Smooth muscle cell of the brain vasculature (primary cell): ENCODE data around the gene TARS3.
"Not testable (repeated sequence)": the region's sequence is repeated elsewhere in the genome, so short reads cannot be mapped to it uniquely, and the experiment has no call there.

Experiments
- DNase-seq: peaks from one replicate; pipeline ENCODE4 v3.0.0-alpha.2; 2012; ENCODE audit warnings: low read depth, low spot score

TARS3 gene

GRCh38 chr15:101654624-101655337, 69.5 kb downstream of the TARS3 start:
- DNase-seq: not testable (repeated sequence)

- DNase-seq: no peak
These were observed 70.1 kb downstream of the TARS3 start for GRCh38 chr15:101654171-101654570.

DNA sequence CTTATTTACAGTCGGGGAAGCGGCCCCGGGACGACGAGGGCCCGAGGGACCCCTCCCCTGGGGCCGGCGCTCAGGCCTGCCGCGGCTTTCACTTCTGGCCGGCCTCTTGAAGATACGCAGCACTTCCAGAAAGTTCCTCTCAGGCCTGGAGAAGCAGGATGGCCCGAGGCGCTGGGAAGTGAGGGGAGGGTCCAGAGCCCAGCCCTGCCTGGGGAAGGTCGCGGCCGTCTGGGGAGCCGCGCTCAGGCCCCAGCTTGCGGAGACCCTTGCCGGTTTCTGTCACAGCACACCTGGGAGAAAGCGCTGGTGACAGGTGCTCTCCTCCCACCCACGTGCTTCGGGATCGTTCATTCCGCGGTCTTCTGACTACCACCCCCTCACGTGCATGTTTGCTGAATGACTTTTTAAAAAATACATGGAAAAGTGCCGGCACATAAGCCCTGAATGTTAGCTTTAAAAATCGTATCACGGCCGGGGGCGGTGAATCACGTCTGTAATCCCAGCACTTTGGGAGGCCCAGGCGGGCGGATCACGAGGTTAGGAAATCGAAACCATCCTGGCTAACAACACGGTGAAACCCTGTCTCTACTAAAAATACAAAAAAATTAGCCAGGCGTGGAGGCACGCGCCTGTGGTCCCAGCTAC, 71.4 kb downstream of the TARS3 start:
- no peak for DNase-seq

DNA sequence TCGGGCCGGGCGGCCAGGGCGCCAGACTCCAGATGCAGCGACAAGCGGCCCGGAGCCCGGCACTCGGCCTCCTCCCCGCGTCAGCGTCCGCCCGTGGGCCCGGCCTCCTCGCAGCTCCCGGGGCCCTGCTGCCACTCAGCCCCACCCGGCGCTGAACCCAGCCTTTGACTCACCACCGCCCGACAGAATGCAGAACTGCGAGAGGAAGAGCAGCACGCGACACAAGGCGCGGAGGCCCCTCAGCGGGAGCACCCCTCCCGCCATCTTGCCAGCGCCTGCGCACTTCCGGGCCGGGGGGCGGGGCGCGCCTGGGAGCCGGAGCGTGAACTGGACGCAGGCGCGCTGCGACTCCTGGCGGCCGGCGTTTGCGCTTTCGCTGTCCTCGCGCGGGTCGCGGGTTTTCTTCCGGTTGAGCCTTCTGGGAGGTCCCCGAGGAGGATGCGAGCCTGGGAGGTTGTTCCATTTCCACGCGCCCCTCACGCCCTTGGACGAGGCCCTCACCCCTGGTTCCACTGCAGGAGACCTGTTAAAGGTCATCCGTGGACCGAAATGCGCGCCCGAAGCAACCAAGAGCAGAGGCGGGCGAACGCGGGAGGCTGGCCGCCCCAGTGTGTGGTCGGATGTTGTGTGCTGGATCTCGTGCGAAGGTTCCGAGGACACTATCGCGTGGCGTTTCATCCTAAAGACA, 72.0 kb downstream of the TARS3 start, which contains the start of gene TM2D3:
Gene TM2D3 (minus strand): TSS at position 284 of the 688 bp plus-strand sequence. CDS start 20 bp downstream, at position 264.
- DNase-seq: peak; percentile 72

DNA sequence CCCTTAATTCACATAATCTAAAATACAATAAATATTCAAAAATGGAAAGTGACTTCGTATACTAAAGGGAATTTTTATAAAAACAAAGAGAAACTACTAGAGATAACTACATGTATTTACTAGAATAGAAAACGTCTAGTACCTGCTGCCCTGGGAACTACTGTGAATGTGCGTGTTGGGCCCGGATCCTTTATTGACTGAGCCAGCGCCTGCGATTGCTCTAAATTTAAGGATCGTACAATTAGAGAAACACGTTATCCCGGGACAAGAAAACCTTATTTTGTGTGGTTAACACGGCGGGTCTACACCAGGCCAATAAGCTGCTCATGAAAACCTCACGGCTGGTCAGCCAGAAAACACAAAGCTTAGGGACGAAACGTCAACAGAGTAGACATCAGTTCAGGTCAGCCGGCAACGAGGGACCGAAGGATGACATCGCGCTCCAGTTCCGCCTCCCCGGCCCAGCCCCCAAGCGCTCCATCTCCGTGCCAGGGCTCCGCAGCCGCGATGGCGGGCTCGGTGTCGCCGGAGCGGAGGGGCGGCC, 72.6 kb downstream of the TARS3 start:
- DNase-seq: no peak

DNA sequence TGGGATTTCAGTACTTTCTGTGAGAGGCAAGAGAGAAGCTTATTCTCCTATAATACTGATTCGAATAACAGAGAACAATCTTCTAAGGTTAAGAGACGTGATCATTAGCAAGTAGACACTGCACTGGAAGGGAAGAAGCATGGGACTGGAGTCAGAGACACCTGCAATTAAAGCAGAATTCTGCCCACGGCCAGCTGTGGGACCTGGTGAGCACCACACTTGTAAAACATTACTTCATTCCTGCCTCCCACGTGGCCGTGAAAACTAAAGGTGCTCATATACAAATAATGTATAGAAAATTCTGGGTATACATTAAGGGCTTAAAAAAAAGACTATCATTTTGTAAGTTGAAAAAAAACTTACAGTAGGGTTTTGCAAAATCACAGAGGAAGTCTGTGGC, 74.1 kb downstream of the TARS3 start:
- no peak for DNase-seq

DNA sequence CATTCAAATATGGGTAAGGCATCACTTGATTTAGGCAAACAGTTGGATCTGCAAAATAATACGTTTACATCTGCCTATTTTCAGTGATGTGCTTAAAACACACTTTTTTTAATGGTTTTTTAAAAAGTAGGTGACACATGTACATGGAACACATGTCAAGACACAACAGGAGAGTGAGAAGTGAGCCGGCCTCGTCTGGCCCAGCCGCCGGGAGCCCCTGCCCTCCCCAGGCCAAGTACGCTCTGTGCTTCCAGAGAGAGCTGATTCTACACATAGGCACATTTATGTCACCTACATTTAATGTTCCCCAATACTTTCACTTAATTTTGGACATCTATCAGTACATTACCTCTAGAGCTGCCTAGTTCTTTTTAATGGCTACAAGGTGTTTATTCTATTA, 75.9 kb downstream of the TARS3 start:
- DNase-seq: no peak

DNA sequence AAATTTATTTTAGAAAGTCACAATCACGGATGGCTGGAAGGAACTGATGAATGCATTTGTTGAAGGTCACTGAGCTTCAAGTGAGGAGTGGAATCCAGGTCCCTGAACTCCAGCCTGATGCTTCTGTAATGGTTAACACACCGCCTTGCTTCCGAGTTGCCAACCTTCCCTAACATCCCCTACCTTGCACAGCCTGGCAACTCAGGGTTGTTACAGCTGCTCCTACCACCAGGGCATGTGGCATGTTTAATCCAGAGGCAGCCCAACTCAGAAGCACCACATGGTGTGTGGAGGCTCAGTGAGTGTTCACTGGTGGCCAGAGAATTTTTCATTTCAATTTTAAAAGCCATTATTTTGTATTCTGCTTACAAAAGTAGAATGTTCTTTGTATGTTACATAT, 77.0 kb downstream of the TARS3 start:
- DNase-seq: no peak

- no peak for DNase-seq
These were observed 77.6 kb downstream of the TARS3 start for GRCh38 chr15:101646672-101647071.

DNA sequence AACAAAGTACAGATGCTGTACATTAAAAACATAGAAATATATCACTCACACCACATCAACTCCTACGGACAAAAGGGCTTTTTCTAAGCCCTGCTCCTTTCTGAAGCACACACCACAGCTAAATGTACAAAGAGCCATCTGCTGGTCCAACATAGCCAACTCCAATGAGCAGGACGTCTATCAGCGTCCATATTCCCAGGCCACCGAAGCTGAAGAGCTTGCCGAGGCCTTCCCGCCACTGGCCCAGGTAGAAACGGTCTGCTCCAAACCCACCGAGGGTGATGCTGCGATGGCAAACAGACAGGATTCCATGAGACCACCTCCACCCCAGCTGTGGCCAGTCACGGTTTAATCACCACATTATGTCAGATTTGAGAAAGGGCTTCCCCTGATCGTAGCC, 81.9 kb downstream of the TARS3 start:
- DNase-seq: no peak

- DNase-seq: no peak
These were observed 82.4 kb downstream of the TARS3 start for GRCh38 chr15:101641894-101642293.

DNA sequence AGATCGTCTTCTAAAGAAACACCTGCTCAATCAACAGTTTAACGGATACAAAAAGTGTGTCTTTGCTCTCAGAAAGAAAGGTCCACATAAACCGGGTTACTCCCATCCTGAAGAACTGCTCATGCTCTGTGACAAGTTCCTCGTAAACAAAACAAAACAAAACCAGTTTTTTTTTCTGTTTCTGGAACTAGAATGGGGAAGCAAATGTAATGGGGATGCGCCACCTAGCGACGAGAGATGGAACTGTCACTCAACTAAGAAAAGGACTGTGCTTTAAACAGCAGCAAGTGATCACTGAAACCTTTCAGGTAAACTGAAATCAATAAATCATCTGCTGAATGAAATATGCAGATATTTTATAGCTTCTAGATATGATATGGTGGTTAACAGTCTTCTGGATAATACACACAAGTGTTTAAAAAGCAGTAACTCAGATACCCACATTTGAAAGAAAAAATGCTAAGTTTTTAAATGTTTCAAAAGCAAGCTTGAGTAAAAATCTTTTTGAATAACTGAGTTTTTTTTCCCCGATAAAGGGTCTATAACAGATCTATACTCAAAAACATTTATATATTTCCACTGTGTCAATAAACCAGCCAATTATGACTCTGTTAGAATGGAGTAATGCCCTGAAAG, 83.0 kb downstream of the TARS3 start:
- peak; percentile 44 for DNase-seq

DNA sequence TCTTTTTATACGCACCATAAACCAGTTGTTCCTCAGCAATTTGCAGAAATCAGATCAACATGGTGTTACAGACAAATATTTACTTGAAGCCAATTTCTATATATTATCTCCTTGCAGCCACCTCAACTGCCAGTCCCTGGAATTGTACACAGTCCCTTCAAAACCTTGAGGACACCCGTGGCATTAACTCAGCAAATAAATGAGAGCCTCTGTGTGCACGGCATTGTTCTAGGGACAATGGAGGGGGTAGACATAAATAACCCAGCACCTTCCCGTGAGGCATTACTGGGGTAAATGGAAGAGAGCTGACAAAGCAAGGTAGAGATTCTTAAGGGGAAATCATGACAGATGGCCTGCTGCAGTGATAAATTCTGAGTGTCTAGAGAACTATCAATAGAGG, 84.6 kb downstream of the TARS3 start:
- no peak for DNase-seq

- DNase-seq: no peak
These were observed 86.4 kb downstream of the TARS3 start for GRCh38 chr15:101637919-101638318.

DNA sequence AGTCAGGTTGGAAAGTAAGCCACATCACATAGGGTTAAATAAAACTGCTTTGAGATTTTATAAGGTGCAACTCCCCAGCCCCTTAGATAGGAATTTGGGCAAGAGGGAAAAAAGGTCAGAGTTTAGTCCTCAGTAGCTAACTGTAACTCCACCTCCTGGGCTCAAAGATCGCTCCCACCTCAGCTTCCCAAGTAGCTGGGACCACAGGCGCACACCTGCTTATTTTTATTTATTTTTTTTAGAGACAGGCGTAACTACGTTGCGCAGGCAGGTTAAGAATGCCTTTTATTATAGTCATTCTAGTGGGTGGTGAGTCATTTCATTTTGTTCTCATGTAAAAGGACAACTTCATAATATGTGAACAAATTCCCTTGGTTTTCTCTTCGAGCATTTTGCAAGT, 86.8 kb downstream of the TARS3 start:
- DNase-seq: no peak

GRCh38 chr15:101637038-101637437, 87.2 kb downstream of the TARS3 start:
- DNase-seq: no peak

DNA sequence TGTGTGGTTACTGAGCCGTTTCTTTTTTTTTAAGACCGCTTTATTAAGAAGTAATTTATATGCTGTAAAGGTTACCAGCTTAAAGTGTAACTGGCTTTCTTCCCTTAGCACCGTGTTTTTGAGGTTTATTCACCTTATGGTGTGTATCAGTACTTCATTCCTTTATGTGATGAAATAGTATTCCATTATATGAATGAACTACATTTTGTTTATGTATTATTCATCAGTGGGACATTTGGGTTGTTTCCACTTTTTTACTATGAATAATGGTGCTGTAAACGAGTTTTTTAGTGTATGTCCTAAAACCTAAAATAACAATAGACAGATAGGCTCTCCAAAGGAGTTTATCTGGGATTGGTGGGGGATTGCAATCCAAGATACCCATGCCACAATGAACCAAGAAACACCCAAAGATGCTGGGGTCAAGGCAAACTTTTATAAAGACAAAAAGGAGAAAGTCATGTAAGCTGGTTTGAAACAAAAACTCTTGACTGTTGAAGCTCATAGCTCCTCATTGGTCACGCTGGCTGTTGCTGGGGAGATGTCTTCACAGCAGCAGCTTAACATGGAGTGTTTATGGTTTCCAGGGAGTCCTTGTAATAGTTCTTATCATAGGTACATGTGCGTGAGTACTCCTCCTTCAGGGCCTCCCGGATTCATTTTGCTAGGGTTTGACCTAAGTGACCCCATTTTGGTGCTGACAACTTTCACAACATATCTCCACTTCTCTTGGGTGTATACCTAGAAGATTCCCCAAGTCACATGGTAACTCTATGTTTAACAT, 88.1 kb downstream of the TARS3 start:
- no peak for DNase-seq

- no peak for DNase-seq
These were observed 90.9 kb downstream of the TARS3 start for GRCh38 chr15:101633356-101633755.

GRCh38 chr15:101626729-101627128, 97.5 kb downstream of the TARS3 start:
- not testable (repeated sequence) for DNase-seq

DNA sequence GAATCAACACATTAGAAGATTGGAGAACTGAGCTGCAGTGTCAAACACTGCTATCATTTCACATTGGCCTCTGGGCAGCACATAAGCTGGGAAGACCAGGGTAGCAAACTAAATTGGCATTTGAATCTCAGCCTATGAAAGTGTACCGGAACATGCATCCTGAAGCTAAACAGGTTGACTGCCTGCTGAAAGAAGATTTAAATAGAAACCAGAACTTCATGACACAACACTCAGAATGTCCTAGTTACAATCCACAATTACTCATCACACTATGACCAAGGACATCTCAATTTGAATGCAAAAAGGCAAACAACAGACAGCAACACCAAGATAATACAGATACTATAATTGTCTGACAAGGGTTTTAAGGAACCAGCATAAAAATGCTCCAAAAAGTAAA, 98.3 kb downstream of the TARS3 start:
- DNase-seq: no peak

- DNase-seq: no peak
These were observed 99.1 kb downstream of the TARS3 start for GRCh38 chr15:101625184-101625583.
